Measurements from ENCODE around the gene PEX16. TPM values are rescaled to one million over a fixed set of nuclear protein-coding genes. Genes with fewer than 3 reads are reported as not detected.

The PEX16 gene
- 31.4 TPM for total RNA-seq

DNA sequence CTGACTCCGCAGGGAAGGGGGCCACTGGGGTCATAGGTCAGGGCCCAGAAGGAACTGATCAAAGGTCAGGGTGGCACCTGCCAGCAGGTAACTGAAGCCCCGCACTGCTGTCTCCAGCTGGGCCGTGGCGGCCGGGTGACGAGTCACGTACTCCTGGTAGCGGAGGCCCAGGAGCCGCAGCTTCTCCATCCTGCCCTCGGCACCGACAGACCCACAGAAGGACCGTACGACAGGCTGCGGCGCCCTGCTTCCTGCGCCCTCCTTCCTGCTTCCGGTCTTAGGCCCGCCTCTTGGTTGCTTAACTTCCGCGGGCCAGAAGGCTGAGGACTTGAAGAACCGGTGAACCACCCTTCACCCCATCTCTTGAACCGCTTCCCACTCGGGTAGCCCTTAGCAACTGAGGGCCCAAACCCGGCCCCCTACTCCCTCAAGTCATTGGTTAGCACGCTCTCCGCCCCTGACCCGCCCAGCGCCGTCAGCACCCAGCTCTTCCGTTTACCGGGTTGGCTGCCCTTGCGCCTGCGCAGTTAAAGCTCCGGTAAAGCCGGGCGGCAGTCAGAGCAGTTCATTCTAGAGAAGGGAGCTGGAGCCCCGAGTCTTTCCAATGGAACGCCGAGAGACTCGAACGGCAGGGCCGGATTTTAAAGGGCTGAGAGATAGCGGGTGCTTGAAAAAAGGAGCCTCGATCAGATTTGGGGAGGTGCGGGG, at the start of gene PEX16:
TSS of gene PEX16 (minus strand) at position 255 of the 708 bp plus-strand sequence. CDS start at position 189, 66 bp downstream.
- peak; percentile 98 for DNase-seq (ENCODE audit: low spot score)

DNA sequence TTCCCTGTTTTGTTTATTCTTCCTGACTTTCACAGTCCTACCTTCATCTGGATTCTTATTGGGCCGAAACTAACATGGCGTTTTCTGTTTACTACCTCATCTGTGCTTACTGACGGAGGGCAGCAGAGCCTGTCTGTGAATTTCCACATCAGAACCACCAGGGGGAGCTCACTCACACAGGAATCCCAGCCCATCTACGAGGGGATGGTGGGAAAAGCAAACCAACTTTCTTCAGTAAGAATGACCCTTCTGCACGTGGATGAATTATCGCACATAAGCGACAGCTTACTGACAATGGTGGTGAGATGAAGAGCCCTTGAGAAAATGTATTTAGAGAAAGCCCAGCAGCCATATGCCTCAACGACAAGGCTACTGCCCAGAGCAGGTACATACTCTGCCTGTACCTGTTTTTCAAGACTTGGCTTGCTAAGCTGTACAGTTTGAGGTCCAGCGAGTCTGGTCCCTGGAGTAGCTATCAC, 47.3 kb upstream of the PEX16 start:
- DNase-seq (ENCODE audit: low spot score): peak; percentile 54

DNA sequence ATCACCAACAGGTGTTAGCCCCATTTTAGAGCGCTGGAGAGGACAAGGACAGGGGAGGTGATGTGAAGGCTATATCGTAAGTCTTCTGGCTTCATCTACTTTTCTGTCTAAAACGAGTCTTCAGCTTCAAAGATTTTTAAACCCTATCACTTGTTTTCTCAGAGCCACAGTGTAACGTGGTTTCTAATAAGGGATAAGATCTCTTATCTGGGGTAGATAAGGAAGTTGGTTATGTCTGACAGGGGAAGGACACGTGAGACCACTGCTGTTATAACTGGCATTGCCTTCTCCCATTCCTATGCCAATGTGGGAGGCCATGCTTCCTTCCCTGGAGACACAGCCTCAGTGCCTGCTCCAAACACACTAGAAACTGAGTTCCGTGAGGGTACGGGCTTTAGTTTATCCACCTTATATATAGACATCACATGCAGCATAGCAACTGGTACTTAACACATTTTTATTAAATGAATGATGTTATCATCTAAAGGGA, 44.1 kb upstream of the PEX16 start:
- DNase-seq (ENCODE audit: low spot score): no peak

DNA sequence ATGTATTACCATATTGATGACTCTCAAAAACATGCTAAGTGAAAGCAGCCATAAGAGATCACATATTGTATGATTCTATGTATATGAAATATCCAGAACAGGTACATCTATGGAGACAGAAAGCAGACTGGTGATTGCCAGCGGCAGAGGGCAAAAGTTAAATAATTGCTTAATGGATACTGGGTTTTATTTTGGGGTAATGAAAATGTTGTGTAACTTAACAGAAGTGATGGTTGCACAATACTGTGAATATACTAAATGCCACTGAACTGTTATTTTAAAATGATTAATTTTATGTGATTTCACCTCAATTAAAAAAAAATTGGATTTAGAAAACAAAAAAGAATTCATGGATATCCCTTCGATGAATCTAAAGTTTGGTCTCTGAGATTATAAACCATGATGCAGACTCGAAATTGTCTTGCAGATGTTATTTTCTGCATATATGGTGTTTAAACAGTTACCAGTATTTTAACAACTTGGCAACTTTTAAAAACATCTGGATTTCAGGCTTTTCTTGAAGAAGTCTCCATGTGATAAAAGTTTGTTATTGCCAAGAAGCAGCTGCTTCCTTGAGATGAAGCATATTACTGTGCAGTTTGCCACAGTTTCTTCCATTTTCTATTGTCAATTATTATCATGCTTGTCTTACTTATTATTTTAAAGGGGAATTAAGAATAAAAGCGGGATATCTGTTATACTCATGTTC, 42.9 kb upstream of the PEX16 start:
- no peak for DNase-seq (ENCODE audit: low spot score)

DNA sequence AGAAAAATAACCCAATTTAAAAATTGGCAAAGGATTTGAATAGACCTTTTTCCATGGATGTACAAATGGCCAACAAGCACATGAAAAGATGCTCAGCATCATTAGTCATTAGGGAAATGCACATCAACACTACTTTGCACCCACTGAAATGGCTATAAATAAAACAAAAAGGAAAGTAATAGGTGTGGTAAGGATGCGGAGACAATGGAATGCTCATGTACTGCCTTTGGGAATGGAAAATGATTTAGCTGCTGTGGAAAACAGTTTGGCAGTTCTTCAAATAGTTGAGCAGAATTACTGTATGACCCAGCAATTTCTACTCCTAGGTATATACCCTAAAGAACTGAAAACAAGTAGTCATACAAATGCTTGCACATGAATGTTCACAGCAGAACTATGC, 42.2 kb upstream of the PEX16 start:
- no peak for DNase-seq (ENCODE audit: low spot score)

DNA sequence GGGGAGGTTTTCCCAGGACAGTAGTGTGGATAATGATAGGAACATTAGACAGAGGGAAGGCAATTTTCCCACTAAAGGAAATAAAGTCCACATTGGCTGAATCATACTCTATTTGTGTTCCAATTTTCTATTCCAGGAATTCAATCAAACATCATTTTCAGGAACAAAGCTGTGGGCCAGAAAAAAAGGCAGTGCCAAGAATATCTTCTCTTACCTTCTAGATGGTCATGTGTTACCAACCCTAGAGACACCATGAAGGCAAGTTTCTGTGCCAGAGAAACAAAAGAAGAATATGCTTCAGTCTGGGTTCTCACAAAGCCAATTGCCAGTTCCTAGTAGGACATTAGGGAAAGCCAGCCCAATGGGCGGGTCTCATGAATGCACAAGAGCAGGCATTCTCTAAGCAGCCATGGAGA, 32.3 kb upstream of the PEX16 start:
- no peak for DNase-seq (ENCODE audit: low spot score)

DNA sequence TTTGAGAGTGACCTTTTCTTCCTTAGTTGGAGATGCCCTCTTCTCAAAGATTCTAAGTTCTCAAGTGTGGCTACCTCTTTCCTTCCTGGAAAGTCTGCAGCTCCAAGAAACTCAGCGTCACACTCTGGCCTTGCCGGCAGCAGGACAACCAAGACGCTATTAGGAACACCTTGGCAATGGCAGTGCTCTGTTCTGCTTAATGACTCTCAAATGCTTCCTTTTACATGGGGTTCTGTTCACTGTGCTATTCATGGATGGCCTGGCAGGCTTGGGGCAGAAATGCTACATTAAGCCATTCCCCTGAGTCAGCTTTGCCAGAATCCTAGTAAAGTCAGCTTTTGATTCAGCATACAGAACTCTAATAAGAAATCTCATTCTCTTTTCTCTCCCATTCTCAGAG, 30.7 kb upstream of the PEX16 start:
- DNase-seq (ENCODE audit: low spot score): no peak

DNA sequence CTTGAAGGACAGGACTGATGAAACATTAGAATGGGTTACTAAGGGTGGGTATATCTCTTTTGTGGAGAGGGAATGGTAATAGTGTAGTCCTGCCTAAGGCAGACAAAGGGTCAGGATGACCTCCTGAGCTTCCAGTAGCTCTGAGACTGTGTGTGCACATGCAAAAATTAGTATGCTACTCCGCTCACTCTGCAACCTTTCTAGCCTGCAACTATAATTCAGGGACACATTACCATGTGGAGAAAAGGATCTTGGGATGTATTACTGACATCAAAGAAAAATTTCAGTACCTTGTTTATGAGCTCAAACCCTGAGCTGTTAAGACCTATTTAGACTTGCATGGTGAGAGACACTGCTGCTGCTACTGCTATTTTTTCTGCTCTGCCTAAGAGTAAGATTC, 30.2 kb upstream of the PEX16 start:
- no peak for DNase-seq (ENCODE audit: low spot score)

DNA sequence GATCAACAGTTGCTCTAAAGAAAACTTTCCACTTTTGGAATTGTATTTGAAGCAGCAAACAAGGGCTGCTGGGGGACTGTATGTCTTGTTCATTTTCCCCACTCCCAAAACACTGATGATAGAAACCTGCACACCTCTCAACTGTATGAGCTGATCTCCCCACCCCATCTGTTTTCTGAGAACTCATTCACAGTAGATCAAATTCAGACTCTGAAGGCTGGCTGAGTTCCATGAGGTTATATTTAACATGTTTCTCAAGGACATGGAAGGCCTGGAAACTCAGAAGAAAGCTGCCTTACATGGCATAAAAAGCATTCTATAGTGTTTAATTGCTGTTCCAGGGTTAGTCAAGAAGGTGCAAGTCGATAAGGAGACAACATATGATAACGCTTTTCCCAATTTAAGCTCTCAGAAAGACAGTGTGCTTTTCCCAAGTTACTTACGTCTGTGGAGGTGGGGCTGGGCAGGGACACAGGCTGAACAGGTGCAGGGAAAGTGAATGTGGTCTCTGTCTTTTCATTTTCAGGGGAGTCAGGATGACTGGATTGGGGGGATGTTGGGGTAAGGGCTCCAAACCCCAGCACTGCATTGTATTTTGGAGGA, 27.8 kb upstream of the PEX16 start:
- no peak for DNase-seq (ENCODE audit: low spot score)

DNA sequence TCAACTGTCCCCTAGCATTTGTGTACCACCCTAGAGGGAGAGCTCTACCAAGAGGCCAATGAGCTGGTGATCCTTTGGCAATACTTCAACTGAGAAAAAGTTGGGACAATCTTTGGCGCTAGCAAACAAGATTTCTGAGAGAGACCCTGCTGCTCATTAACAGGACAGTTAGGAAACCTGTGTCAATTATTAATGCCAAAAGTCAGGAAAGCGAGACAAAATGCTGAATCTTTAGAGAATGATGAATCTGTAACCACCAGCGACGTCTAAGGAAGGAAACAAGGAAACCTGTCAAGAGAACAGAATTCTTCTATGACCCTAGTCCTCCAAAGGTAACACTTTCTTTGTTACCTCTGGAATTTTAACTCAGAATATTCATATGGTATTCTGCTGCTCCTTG, 24.7 kb upstream of the PEX16 start:
- DNase-seq (ENCODE audit: low spot score): no peak

DNA sequence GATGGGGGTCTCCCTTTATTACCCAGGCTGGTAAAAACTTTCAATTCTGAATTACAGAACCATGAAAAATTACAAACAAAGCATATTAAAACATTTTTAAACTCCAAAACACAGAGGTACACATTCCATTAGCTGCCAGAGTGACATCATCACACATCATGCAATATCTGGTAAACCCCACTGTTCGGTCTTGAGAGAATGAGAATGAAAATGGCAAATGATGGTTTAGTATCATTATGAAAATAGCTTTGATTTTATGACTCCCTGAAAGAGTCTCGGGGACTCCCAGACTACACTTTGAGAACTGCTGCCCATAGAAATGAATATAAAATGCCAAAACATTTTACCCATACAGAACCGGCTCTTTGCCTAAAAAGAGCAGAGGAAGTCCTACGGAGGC, 23.6 kb upstream of the PEX16 start:
- no peak for DNase-seq (ENCODE audit: low spot score)

DNA sequence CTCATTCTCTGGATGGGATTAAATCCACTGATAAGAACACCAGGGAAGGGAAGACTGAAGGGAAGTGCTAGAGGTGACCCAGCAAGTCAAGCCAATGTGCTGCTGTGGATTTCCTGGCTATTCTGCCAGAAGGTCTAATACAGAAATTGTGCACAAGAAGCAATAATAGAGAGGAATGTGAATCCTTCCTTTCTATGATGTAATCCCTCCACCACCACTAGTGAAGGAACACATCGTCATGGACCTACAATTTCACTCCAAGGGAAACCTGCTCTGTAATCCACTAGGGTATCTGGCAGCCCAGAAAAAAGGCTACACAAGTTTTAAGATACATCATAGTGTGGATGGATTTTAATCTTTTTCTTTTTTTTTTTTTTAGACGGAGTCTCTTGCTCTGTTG, 22.2 kb upstream of the PEX16 start:
- DNase-seq (ENCODE audit: low spot score): no peak

DNA sequence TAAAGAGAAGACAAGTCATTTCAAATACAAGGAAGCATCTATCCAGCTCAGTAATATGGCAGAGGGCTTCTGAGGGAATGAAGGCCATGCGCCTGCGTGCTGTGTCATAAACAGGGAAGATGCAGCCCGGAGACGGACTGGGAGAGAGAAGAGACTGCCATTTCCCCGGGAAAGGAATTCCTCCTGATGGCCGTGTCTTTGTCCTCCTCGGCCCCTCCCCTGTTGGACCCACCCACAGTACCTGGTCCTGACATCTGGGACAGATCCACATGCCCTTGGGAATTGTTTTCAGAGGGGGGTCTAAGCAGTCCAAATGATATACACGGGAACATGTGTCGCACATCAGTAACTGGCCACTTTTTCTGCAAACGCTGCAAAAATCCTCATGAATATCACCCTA, 20.2 kb upstream of the PEX16 start:
- DNase-seq (ENCODE audit: low spot score): no peak

DNA sequence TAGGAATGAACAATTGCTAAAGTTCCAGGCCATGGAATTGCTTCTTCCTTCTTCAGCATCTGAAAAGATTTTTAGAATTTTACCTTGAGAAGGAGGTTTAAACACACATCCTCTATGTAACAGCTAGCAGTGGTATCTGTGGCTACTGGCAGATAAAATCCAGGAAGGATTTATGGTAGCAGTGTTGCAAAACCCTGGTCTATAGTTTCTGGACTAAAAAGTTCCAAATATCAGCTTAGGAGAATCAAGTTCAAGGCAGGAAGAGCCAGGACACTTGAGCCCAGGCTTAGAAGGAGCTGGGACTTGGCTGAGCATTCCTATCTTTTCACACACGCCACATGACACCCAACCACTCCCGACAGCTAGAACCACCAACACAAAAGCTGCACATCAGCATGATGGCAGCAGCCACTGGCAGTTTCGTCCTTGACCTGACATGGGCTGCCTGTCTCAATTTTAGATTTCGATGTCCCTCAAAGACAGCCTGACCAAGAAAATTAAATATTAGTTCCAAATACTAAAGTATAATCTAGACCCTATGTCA, 18.9 kb upstream of the PEX16 start:
- no peak for DNase-seq (ENCODE audit: low spot score)

DNA sequence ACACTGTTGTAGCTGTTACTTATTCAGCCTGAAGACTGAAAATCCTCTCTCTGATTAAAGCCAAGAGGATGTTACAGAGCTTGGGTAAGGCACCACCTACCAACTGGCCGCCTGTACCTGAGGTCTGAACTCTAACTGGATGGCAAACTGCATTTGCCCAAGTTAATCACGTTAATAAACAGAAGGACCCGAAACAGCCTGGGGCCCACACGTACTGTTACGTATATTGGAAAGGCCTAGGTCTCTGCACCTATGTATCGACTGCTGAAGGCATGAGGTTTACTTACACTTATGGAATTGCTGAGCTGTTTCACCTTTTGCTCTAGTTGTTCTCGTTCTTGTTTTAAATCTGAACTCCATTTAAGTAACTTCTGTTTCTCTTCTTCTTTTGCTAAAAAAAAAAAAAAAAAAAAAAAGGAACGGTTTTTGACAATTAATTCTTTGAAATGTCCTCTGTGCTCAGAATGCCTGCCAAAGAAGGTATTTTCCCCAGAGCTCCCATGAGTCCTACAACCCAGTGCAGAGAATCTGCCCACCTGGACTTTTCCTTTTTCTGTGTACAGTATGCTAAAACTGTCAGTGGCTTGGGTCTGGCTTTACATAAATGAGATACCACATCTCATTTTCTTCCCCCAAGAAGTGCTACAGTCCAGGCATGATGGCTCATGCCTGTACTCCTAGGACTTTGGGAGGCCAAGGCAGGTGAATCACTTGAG, 17.8 kb upstream of the PEX16 start:
- DNase-seq (ENCODE audit: low spot score): no peak

DNA sequence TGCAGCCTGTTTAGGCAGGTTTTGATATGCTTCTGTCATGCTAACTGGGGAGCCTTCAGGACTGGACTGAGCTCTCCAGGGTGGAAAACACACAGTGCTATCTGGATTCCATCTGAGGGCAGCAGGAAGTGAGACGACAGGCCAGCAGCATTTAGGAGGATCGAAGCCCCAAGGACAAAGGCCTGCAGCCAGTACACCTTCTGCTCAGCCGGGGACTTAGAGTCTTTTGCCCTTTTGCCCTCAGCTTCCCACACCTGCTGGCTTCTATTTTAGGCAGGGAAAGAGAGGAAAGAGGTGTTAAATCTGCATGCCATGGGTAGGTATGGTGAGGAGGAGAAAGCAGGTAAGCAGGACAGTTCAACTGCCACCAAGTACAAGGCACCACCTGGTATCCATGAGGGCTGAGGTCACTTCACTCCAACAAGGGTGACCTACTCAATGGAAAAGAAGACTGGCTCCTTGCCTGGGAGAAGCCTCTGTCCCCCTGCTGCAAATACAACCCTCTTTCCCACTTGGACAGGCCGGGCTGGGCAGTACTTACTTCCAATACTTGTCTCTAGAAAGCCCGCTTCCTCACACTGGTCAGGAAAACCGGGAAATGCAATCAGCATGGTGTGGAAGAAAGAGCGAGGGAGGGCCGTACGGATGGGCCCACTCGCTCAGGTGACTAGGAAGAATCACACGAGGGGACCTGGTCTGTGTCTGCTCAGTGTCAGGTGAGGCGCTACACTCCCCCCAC, 17.1 kb upstream of the PEX16 start:
- no peak for DNase-seq (ENCODE audit: low spot score)

DNA sequence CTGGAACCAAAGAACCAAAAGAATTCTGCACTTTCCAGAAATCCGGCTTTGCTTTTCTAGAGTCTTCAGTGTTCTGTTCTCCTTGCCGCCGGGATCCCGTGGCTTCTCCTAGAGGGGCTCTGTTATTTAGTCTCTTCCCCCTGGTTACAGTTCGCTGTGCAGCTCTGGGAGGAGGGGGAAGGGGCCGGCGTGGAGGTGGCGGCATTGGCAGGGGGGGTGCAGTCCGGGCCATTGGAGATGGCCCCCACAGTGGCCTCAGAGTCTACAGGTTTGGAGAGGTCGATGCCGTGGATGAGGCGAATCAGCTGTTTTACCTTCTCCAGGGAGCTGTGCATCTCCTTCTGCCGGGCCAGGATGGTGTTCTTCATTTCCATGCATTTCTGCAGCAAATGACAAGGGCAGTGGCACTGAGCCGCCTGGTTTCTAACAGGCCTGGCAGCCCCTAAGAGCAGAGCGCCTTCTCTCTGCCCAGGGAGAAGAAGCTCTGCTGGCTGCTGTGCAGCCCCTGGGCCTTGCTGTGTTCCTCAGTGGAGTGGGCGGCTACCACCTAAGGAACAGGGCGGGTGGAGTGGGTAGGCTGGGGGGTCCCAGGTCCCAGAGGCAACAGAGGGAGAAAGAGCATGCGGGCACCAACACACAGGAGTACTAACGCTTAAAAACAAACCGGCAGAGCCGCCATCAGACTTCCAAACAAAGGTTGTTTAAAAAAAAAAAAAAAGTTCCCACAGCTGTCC, 16.3 kb upstream of the PEX16 start:
- DNase-seq (ENCODE audit: low spot score): no peak

DNA sequence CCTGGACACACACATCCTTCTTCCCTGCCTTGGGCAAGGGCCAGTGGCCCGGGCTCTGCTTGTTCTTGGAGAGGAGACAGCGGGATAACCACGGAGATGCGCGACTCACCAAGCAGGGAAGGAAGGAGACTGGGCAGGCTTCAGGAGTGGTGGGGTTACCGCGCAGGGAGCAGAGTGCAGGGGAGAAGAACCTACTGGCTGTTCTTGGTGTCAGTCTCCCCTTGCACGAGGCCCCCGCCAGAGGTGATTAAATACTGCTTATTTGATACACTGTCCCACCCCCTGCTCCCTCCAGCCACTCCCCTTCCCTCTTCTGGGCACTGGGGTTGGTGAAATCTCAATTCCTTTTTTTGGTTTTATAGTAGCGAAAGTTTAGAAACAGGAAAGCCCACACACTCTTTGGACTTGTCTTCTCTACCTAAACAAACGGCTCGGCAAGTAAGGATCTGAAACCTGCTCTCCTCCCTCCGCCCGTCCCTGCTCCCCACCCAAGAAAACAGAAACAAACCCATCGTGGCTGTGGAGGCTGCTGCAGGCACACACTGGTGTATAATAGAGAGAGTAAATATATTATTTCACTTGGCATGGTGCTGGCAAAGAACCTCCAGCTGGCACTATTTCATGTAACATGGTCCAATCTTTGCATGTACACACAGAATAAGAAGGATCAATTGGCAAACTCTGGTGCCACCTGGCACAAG, 15.6 kb upstream of the PEX16 start:
- DNase-seq (ENCODE audit: low spot score): no peak

DNA sequence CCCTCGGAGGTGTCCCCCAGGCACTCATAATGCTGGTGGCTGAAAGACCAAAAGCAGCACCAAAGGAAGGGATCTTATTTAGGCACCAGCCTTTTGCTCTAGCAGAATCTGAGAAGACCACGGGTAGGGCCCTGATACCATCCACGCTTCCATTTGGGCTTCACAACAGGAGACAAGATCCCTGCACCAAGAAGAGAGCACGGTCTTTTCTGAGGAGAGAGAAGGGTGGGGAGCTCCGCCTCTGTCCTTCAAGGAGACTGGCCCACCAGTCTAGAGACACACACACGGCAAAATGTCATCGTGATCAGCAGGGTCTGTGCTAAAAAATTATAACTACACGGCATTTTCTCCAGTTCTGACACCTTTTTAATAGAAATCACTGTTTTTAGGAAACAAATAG, 14.5 kb upstream of the PEX16 start:
- no peak for DNase-seq (ENCODE audit: low spot score)

DNA sequence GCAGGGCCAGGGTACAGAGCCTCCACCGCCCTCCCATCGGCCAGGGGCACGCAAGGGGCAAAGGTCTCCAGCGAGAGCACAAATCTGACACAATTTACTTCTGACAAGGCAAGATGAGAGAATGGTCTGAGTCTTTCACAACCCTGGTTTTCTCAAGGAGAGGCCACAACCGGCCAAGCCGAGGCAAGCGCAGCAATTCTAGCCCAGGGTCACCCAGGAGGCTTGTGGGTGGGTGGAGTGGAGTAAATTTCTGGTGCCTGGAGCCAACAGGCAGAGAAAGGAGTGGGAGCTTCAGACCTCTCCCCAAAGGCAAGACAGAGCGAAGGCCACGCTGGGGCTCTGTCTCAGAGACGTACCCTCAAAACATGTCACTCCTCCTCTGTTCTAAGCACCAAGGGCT, 14.1 kb upstream of the PEX16 start:
- DNase-seq (ENCODE audit: low spot score): no peak

Data from mucosa of gallbladder (tissue), 1 donor.